IMR-90 (cell line): ENCODE results near the gene RPS6KL1. TPM values are rescaled to one million over a fixed set of nuclear protein-coding genes. Genes with fewer than 3 reads are reported as not detected.

Experiments
- ATAC-seq: fragments of 200-7000 bp; cut with Tn5 transposase; 2 replicates; pipeline ENCODE4 v1.9.1; 2020; ENCODE audit warnings: low read depth, mild to moderate bottlenecking, moderate library complexity
- BruUV-seq: library from RNA; stranded (reverse); fragments of 400-500 nt; replicated peaks from 2 replicates; lab custom pipeline; 2021; lab: Mats Ljungman, UMichigan
- CTCF ChIA-PET: fragments of 300-600 bp; formaldehyde crosslinking; extraction: SDS; loops from one replicate; lab custom pipeline; 2021; ENCODE audit warnings: antibody characterized with exemption; lab: Yijun Ruan, JAX
- POLR2A ChIA-PET: fragments of 300-600 bp; sonication (Branson Sonifier 250); formaldehyde crosslinking; loops from one replicate; lab custom pipeline; 2022; ENCODE audit warnings: antibody characterized with exemption; ENCODE audit not compliant: unreplicated experiment; lab: Charles Lee
- DNase-seq: peaks from one replicate; pipeline ENCODE4 v3.0.0; 2013
- H2AFZ ChIP-seq: replicated peaks from 2 replicates; pipeline ENCODE3; 2013; ENCODE audit warnings: low read length, mild to moderate bottlenecking; ENCODE audit not compliant: poor library complexity
- H2AK5ac ChIP-seq: 2 replicates; pipeline ENCODE4 v1.6.1; 2013; ENCODE audit warnings: low read depth, low read length, inconsistent platforms
- H2AK9ac ChIP-seq: replicated peaks from 2 replicates; pipeline ENCODE3; 2013; ENCODE audit warnings: mild to moderate bottlenecking, low read depth, low read length, moderate library complexity; ENCODE audit not compliant: poor library complexity
- H2BK120ac ChIP-seq: 2 replicates; pipeline ENCODE4 v1.6.1; 2013; ENCODE audit warnings: low read depth, low read length, inconsistent platforms
- H2BK15ac ChIP-seq: 3 replicates; pipeline ENCODE4 v1.6.1; 2013; ENCODE audit warnings: low read depth, low read length, inconsistent platforms
- H2BK20ac ChIP-seq: 2 replicates; pipeline ENCODE4 v1.6.1; 2013; ENCODE audit warnings: low read depth, mild to moderate bottlenecking, inconsistent platforms, low read length, moderate library complexity
- H2BK5ac ChIP-seq: 2 replicates; pipeline ENCODE4 v1.6.1; 2013; ENCODE audit warnings: mild to moderate bottlenecking, low read depth, low read length, inconsistent platforms; ENCODE audit not compliant: poor library complexity, severe bottlenecking
- H3K14ac ChIP-seq: replicated peaks from 2 replicates; pipeline ENCODE4 v1.6.1; 2013; ENCODE audit warnings: low read depth, low read length, inconsistent platforms
- H3K18ac ChIP-seq: 2 replicates; pipeline ENCODE4 v1.6.1; 2013; ENCODE audit warnings: low read depth, low read length, control low read depth
- H3K23ac ChIP-seq: 2 replicates; pipeline ENCODE4 v1.6.1; 2013; ENCODE audit warnings: low read depth, low read length, inconsistent platforms
- H3K27ac ChIP-seq: 2 replicates; pipeline ENCODE4 v1.5.1; 2013; ENCODE audit warnings: mild to moderate bottlenecking, control low read depth, low read length; ENCODE audit not compliant: insufficient read depth
- H3K27me3 ChIP-seq: 2 replicates; pipeline ENCODE4 v1.6.1; 2013; ENCODE audit warnings: low read length; ENCODE audit not compliant: control insufficient read depth, insufficient read depth
- H3K36me3 ChIP-seq: 2 replicates; pipeline ENCODE4 v1.6.1; 2013; ENCODE audit warnings: low read length, mixed read lengths; ENCODE audit not compliant: control insufficient read depth, insufficient read depth
- H3K4ac ChIP-seq: 2 replicates; pipeline ENCODE4 v1.6.1; 2013; ENCODE audit warnings: low read depth, low read length, inconsistent platforms
- H3K4me1 ChIP-seq: 2 replicates; pipeline ENCODE4 v1.6.1; 2013; ENCODE audit warnings: low read length, mixed read lengths; ENCODE audit not compliant: control insufficient read depth, insufficient read depth
- H3K4me2 ChIP-seq: 2 replicates; pipeline ENCODE4 v1.6.1; 2013; ENCODE audit warnings: low read depth, mild to moderate bottlenecking, control low read depth, low read length, moderate library complexity
- H3K4me3 ChIP-seq: 2 replicates; pipeline ENCODE4 v1.5.1; 2013; ENCODE audit warnings: low read depth, mild to moderate bottlenecking, control low read depth, low read length, moderate library complexity; ENCODE audit not compliant: insufficient read depth
- H3K56ac ChIP-seq: 2 replicates; pipeline ENCODE4 v1.6.1; 2013; ENCODE audit warnings: low read length, inconsistent platforms; ENCODE audit not compliant: insufficient read depth; ENCODE audit errors: extremely low read depth
- H3K79me1 ChIP-seq, 2 experiments: 2 replicates each; pipeline ENCODE4 v1.6.1; 2013; ENCODE audit warnings: low read length in 2 of 2, inconsistent platforms in 1 of 2, low read depth in 1 of 2
- H3K9ac ChIP-seq: 2 replicates; pipeline ENCODE4 v1.6.1; 2013; ENCODE audit warnings: low read depth, low read length, control low read depth
- H3K9me1 ChIP-seq: 2 replicates; pipeline ENCODE4 v1.6.1; 2013; ENCODE audit warnings: low read length, inconsistent platforms; ENCODE audit not compliant: insufficient read depth
- H3K9me3 ChIP-seq: 2 replicates; pipeline ENCODE4 v1.6.1; 2013; ENCODE audit warnings: low read length; ENCODE audit not compliant: control insufficient read depth, insufficient read depth
- H4K20me1 ChIP-seq: 2 replicates; pipeline ENCODE4 v1.6.1; 2013; ENCODE audit warnings: low read length, inconsistent platforms; ENCODE audit not compliant: insufficient read depth
- H4K5ac ChIP-seq: 2 replicates; pipeline ENCODE4 v1.6.1; 2013; ENCODE audit warnings: mild to moderate bottlenecking, low read depth, low read length, control low read depth
- H4K8ac ChIP-seq, 2 experiments: 2 replicates each; pipeline ENCODE4 v1.6.1; 2013; ENCODE audit warnings: low read depth in 2 of 2, low read length in 2 of 2, control low read depth in 1 of 2, inconsistent platforms in 1 of 2
- H4K91ac ChIP-seq: 2 replicates; pipeline ENCODE4 v1.6.1; 2013; ENCODE audit warnings: low read depth, low read length, inconsistent platforms; ENCODE audit not compliant: insufficient read depth
- RCOR1 ChIP-seq: IDR thresholded peaks from 2 replicates; pipeline ENCODE4 v1.6.1; 2012; ENCODE audit warnings: mild to moderate bottlenecking, low read length, improper control_type of control experiment; ENCODE audit not compliant: insufficient replicate concordance
- SMC3 ChIP-seq: fragments of 150-350 bp; IDR thresholded peaks from 2 replicates; pipeline ENCODE4 v1.6.1; 2016; ENCODE audit warnings: low read depth, mild to moderate bottlenecking, antibody characterized with exemption, low read length, moderate library complexity
- WGBS, 2 experiments: methylation state at CpG; one replicate each; pipeline versions ENCODE4 v1.1.5 to v1.1.7; 2013; ENCODE audit warnings: missing lambda C conversion rate in 2 of 2; ENCODE audit not compliant: insufficient read length in 1 of 2; ENCODE audit errors: extremely low coverage in 2 of 2; 5-methylcytosine and 5-hydroxymethylcytosine counted together
- dilution Hi-C: fragments of 300-500 bp; cut with HindIII; formaldehyde crosslinking; loops from one replicate; pipeline ENCODE4 v1.14.3; 2018; ENCODE audit warnings: low sequenced_read_pairs; ENCODE audit not compliant: unreplicated experiment
- in situ Hi-C: fragments of 300-500 bp; cut with MboI; formaldehyde crosslinking; loops from 3 replicates; pipeline ENCODE4 v1.14.3; 2019; ENCODE audit warnings: low sequenced_read_pairs, inconsistent platforms, mixed read lengths
- intact Hi-C: fragments of 100-400 bp; cut with micrococcal nuclease; formaldehyde crosslinking; loops from 2 replicates; pipeline ENCODE4 v1.10.0; 2022
- polyA plus RNA-seq, 3 experiments: library from polyadenylated mRNA; depleted of rRNA; stranded (reverse); fragments of >200 nt; gene quantifications; 2 replicates each; pipeline ENCODE4 v1.2.3, GENCODE V29; 2012; ENCODE audit warnings: low replicate concordance in 1 of 3
- total RNA-seq: library from RNA; depleted of rRNA; stranded (reverse); fragments of >200 nt; gene quantifications from 2 replicates; pipeline ENCODE4 v1.2.3, GENCODE V29; 2012

The RPS6KL1 gene
- total and polyA plus RNA-seq, 2 of the 4 experiments (the other 2 are of a cell fraction) = 0.72 to 1.7 TPM

GRCh38 chr14:74909501-74909900 is 13.6 kb downstream of the RPS6KL1 start:
- H2BK120ac ChIP-seq = no peak overlapping the region
- no peaks in the 10 kb centered on the region for H3K9me3 ChIP-seq
- TF ChIP-seq RCOR1 = no peak
- no peak for TF ChIP-seq SMC3
- H3K9me1 ChIP-seq = peaks cover 3% of the 10 kb centered on the region; the same call in 1 of the 2 replicates
- no peak overlapping the region for H3K4ac ChIP-seq
- peaks cover 4% of the 10 kb centered on the region for H3K36me3 ChIP-seq
- DNase-seq (no peak), ATAC-seq (no peak)
- ChIA-PET CTCF (interaction anchor here (0.6 kb wide), 1 partner anchor 31 kb away, joined by 3 read pairs; no protein-coding TSS in a partner anchor), POLR2A (no interaction called here)
- peaks cover 8% of the 10 kb centered on the region for H4K20me1 ChIP-seq
- H2BK20ac ChIP-seq = no peak overlapping the region
- BruUV-seq = no TSS peak
- no peak overlapping the region for H3K18ac ChIP-seq
- H2BK15ac ChIP-seq = no peak overlapping the region
- H4K5ac ChIP-seq = no peak overlapping the region
- H2AK9ac ChIP-seq = no peak overlapping the region
- H2BK5ac ChIP-seq = no peak overlapping the region
- no peak overlapping the region for H2AK5ac ChIP-seq
- no peak overlapping the region for H3K4me2 ChIP-seq
- H3K9ac ChIP-seq = no peak overlapping the region
- H3K23ac ChIP-seq = no peak overlapping the region
- no peak overlapping the region for H3K27ac ChIP-seq
- intact Hi-C loops = no loop called here
- H3K4me3 ChIP-seq = no peak overlapping the region
- in situ Hi-C loops = no loop called here
- H3K56ac ChIP-seq = no peak overlapping the region
- peaks cover 1% of the 10 kb centered on the region; the same call in 1 of the 2 replicates for H3K4me1 ChIP-seq
- dilution Hi-C loops = no loop called here
- H2AFZ ChIP-seq = no peak overlapping the region
- H3K79me1 ChIP-seq = no peaks in the 10 kb centered on the region
- no peaks in the 10 kb centered on the region for H3K27me3 ChIP-seq
- 73% methylated on average over 5 of the region's 14 CpGs; no CpG with 5 or more reads in 1 of the 2 experiments for WGBS, 2 experiments
- no peak overlapping the region for H3K14ac ChIP-seq
- no peak overlapping the region for H4K91ac ChIP-seq
- no peak overlapping the region for H4K8ac ChIP-seq
